GM19238 (cell line): Measurements from ENCODE around the gene CLEC19A.
"Not testable (repeated sequence)": the region's sequence is repeated elsewhere in the genome, so short reads cannot be mapped to it uniquely, and the experiment has no call there.

ENCODE experiments used
- DNase-seq: peaks from one replicate; pipeline ENCODE4 v3.0.0; 2011; ENCODE audit warnings: low spot score; ENCODE audit not compliant: insufficient read length

The CLEC19A gene

DNA sequence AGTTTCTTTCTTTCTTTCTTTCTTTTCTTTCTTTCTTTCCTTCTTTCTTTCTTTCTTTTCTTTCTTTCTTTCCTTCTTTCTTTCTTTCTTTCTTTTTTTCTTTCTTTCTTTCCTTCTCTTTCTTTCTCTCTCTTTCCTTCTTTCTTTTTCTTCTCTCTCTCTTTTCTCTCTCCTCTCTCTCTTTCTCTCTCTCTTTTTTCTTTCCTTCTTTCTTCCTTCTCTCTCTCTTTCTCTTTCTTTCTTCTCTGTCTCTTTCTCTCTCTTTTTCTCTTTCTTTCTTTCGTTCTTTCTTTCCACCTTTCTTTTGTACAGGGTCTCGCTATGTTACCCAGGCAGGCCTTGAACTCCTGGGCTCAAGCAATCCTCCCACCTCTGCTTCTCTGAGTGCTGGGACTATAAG is 35.7 kb downstream of the CLEC19A start:
- DNase-seq: not testable (repeated sequence)

DNA sequence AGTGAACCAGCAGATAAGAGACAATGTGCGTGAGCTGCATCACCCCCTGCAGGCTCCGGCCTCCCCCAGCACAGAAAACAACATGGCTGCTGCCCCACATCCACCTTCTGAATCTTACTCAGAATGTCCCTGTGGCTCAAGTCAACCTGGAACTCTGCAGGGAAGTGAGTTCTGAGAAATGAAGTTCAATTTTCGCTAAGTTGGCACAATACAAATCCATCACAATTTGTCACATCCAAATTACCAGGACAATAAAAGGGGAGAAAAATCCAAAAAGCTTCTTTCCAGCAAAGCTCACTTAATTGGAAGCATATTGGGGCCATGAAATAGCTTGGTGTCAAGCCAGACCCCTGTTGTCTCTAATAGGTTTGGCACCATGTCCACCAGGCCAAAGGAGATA is 38.1 kb downstream of the CLEC19A start:
- no peak for DNase-seq

- DNase-seq: no peak
Measured at GRCh38 chr16:19328364-19328763, 42.8 kb downstream of the CLEC19A start.

- no peak for DNase-seq
Measured at GRCh38 chr16:19329932-19330331, 44.4 kb downstream of the CLEC19A start.

DNA sequence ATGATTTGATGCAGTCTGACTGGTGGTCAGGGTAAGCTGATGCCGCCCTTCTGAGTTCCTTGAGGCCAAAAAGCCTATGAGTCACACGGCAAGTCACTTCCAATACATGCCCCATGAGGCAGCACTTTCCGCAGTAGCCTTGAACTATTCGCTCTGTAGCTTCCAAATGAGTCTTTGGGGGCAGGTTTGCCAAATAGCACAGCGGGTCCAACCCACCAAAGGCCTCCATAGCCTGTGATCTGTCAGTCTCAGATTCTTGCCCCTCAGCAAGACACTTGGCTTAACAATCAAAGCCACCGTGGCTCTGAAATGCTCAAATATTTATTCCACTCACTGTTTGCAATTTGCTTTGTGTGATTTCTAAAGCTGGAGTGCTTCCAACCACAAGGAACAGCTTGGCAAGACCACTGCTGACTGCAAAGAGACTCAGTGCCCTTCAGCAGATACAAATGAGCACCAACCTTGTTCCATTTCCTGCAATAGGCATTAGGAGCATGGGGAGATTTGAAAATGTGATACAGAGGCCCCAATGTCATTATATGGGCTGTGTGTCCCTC is 45.4 kb downstream of the CLEC19A start:
- DNase-seq: no peak

DNA sequence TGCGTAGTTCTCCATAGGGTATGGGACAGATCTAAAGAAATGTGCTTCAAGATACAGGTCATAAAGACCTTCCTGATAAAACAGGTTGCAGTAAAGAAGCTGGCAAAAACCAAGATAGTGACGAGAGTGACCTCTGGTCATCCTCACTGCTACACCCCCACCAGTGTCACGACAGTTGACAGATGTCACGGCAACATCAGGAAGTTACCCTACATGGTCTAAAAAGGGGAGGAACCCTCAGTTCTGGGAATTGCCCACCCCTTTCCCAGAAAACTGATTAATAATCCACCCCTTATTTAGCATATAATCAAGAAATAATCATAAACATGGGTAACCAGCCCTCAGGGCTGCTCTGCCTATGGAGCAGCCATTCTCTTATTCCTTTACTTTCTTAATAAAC is 46.3 kb downstream of the CLEC19A start:
- no peak for DNase-seq

- peak; percentile 6 for DNase-seq
Measured at GRCh38 chr16:19338335-19338734, 52.8 kb downstream of the CLEC19A start.

- no peak for DNase-seq
Measured at GRCh38 chr16:19344224-19344801, 58.8 kb downstream of the CLEC19A start.

DNA sequence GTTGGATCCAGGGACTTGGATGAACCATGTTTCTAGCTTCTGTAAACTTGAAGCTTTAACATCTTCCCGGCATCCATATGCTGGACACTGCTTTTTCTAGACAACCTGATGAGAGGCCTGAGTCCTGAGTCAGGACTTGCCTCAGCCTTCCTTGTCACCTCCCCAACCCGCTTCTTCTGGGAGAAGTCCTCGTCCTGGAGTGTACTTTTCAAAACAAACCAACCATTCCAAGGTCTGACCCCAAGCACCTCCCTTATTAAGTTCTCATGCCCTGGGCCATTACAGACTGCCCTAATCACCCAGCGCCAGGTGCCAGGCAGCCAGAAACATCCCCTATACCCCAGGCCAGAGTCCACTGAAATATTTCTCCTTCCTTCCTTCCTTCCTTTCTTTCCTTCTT is 59.4 kb downstream of the CLEC19A start:
- DNase-seq: no peak

DNA sequence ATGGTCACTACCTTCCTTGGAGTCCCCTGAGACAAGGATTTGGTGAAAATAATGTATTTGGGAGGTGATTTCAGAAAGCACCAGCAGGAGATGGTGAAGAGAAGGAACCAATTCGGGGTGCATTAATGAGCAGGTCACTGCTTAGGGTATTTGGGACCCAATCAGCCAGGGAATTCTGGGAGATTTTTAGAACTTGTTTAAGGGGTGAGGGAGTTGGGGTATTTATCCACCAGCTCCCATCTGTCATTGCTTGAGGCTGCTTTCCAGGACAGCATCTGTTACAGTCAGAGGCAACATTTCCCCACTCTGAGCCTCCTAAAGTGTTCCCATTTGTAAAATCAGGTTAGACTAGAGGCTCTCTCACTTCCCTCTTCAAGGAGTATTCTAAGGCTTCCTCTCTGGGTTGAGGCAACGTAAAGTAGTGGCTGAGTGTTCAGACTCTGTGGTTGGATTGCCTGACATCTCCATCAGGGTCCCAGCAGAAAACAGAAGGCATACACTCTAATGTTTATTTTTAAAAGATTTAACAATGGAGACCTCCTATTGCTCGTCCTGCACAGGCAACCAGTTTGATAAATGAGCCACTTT is 60.9 kb downstream of the CLEC19A start:
- no peak for DNase-seq

DNA sequence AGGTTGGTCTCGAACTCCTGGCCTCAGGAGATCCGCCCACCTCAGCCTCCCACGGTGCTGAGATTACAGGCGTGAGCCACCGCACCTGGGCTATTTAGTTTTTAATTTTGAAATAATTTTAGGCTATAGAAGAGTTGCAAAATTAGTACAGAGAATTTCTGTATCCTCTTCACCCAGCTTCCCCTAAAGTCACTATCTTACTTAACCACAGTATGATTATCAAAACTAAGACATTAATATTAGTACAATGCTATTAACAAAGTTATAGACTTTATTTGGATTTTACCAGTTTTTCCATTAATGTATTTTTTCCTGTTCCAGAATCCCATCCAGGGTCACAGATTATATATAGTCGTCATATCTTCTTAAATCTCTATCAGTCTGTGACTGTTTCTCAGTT is 62.6 kb downstream of the CLEC19A start:
- no peak for DNase-seq

DNA sequence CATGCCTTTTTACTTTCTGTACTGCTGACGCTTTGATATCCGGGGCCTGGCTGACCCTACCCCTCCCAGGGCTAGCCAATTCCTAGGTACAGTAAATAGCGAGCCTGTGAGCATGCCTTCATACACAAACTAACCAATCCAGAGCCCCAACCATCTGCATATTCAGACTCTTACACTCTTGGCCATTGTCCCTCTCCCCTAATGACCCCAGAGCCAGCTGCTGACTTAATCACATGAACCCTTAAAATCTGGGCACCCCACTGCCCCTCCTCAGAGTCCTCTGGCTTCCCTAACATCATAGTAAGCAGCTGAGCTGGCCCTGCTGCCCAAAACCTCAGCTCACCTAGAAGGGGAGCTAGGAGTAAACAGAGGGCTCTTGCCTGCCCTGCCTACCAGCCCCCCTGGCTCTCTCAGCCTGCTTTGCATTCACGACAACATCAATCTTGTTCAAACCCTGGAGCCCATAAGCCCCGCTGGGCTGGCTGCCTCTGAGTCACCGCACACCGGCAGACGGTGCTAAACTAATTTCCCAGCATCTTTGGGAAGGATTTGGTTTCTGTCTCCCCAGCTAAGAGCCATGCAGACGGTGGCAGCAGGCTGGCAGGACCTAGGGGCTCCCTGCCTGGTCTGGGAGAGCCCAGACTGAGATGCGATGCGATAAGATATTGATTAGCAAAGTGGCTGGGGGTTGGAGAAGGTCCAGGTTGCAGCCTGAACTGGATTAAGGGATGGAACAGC is 63.2 kb downstream of the CLEC19A start:
- no peak for DNase-seq

- DNase-seq: no peak
Measured at GRCh38 chr16:19354371-19354770, 68.8 kb downstream of the CLEC19A start.

DNA sequence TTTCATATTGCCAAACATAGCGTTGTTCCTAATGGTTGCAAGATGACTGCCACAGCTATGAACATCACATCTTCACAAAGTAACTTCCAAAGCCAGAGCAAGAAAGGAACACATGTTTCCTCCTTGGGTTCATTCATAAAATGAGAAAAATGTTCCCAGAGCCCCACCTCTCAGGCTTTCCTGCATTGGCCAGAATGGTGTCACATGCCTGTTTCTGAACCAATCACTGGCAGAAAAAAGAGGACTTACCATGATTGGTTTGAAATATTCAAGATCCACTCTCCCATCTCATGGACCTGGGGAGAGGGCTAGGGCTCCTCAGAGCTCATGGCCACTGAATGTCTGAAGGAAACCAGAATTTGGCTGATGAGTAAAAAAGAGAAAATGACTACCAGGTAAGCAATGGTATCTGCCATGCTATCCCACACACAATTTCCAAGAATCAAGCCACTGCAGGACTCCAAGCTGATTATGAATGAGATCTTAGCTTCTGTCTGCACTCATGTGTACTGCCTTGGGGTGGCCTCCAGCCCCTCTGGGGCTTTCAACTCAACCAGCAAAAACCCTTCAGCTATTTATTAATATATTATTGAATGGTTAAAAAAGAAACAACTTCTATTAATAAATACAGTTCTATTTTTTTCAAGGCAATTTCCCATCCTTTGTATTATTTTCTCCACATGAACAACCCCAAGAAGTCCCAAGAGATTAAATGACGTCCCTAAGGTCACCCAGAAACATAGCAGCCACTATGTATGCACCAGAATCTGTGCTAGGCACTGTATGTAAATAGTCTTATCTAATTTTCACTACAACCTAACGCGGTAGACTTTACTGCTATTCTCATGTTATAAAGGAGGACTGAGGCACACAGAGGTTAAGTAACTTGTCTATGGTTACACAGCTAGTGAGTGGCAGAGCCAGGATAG is 70.8 kb downstream of the CLEC19A start:
- DNase-seq: no peak

- DNase-seq: no peak
Measured at GRCh38 chr16:19359556-19359955, 74.0 kb downstream of the CLEC19A start.
